ENCODE results near the gene ZBTB46.
"Not testable (repeated sequence)": the region's sequence is repeated elsewhere in the genome, so short reads cannot be mapped to it uniquely, and the experiment has no call there.

The ZBTB46 gene

DNA sequence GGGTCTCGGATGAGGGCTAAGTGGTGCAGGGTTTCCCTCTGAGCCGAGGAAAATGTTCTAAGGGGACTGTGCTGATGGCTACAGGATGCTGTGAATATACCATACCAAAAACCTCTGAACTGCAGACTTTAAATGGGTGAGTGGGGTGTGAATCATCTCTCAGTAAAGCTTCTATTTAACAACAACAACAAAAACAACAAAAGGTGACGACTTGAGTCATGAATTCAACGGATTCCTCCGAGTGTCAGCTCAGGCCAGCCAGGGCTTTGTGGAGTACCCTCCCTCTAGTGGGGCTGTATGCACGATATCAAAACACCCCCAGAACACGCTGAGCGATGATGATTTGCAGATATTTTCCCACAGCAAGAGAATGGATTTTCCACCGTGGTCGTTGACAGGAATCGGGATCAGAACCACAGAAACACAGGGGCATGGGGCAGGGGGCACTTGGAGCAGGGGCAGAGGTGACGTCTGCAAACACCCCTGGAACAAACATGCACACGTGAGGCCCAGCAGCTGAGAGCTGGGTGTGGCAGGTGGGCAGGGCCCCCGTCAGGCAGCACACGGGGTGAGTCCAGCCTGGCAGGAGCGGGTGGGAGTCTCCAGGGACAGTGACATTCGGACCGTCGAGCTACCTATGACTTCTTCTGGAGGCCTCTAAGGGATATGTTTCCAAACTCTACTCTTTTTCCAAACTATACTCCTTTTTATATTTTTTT, 52.9 kb downstream of the ZBTB46 start:
- no peaks in the 10 kb centered on the region for H3K9me3 ChIP-seq (ENCODE audit: control insufficient read depth in 1 of 2, low read length in 2 of 2)
- no peak overlapping the region for H3K4me3 ChIP-seq (ENCODE audit: low read depth in 1 of 2, low read length in 2 of 2)
- H3K27me3 ChIP-seq (ENCODE audit: low read depth, low read length), result no peaks in the 10 kb centered on the region
- H3K4me1 ChIP-seq (ENCODE audit: control insufficient read depth in 1 of 2, insufficient read depth in 2 of 2, low read length in 2 of 2), result peaks cover 0 to 10% of the 10 kb centered on the region in 2 donors
- no peak overlapping the region for H3K27ac ChIP-seq (ENCODE audit: low read length)
- H3K36me3 ChIP-seq (ENCODE audit: control insufficient read depth in 1 of 2, insufficient read depth in 2 of 2, low read length in 2 of 2), result no peaks in the 10 kb centered on the region

DNA sequence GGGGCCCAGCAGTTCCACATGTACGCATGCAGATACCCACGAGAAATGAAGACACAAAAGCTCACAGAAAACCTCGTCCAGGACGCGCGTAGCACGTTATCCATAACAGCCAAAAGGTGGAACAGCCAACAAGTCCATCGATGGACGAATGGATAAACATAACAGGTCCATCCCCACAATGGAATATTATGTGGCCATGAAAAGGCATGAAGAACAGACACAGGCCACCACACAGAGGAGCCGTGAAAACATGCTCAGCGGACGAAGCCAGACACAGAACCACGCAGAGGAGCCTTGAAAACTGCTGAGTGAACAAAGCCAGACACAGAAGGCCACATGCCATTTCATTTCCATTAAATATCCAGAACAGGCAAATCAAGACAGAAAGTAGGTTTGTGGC, 53.5 kb downstream of the ZBTB46 start:
- Histone ChIP-seq H3K4me3 (ENCODE audit: low read depth in 1 of 2, low read length in 2 of 2) (no peak overlapping the region), H3K4me1 (ENCODE audit: control insufficient read depth in 1 of 2, insufficient read depth in 2 of 2, low read length in 2 of 2) (peaks cover 0 to 9% of the 10 kb centered on the region in 2 donors), H3K27me3 (ENCODE audit: low read depth, low read length) (no peaks in the 10 kb centered on the region), H3K9me3 (ENCODE audit: control insufficient read depth in 1 of 2, low read length in 2 of 2) (no peaks in the 10 kb centered on the region), H3K36me3 (ENCODE audit: control insufficient read depth in 1 of 2, insufficient read depth in 2 of 2, low read length in 2 of 2) (no peaks in the 10 kb centered on the region), H3K27ac (ENCODE audit: low read length) (no peak overlapping the region)

DNA sequence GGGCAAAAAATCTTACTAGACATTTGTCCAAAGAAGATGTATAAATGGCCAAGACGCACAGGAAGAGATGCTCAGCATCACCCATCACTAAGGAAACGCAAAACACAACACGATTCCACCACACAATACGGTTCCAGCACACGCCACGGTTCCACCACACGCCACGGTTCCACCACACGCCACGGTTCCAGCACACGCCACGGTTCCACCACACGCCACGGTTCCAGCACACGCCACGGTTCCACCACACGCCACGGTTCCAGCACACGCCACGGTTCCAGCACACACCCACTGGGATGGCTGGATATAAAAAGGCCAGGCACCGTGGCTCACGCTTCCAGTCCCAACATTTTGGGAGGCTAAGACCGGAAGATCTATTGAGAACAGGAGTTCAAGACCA, 54.2 kb downstream of the ZBTB46 start:
- not testable (repeated sequence) for H3K4me3 ChIP-seq (ENCODE audit: low read depth in 1 of 2, low read length in 2 of 2); H3K36me3 ChIP-seq (ENCODE audit: control insufficient read depth in 1 of 2, insufficient read depth in 2 of 2, low read length in 2 of 2); H3K27ac ChIP-seq (ENCODE audit: low read length); H3K4me1 ChIP-seq (ENCODE audit: control insufficient read depth in 1 of 2, insufficient read depth in 2 of 2, low read length in 2 of 2); H3K9me3 ChIP-seq (ENCODE audit: control insufficient read depth in 1 of 2, low read length in 2 of 2); H3K27me3 ChIP-seq (ENCODE audit: low read depth, low read length)

DNA sequence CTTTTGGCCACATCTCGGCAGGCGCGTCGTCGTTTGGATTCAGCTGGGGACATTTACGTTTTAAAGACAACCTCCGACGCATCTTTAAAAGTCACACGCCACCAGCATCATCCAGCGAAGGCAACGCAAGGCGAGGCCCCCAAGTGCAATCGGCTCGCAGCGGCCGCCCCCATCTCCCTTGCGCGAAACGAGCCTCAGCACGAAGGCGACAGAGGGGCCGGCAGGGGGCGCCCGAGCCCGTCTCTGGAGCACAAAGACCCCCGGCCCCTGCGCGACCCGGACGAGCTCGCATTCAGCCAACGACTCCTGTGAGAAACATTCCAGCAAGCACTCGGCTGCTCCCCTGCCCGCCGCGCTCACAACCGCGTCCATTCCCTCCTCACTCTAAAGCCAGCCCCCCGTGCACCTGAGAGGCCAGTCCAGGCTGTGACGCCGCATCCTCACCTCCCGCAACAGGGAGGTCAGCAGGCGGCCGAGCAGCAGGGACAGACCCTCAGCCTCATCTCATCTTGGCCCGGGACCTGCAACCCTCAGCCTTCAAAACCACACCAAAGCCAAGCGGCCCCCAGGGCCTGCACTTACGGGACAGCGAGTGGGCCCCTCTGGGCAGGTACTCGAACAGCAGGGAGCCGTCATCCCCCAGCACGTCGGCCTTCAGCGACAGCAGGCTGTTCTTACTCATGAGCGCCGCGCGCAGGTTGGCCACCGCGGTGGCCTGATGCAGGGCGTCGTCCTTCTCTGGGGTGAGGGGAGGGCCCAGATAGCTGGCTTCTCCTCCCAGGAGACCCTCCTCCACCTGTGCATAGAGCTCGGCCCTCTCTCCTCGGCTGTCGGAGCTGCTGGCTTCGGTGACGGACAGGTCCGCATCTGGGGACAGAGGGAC, 55.7 kb downstream of the ZBTB46 start:
- Histone ChIP-seq H3K9me3 (ENCODE audit: control insufficient read depth in 1 of 2, low read length in 2 of 2) (no peaks in the 10 kb centered on the region), H3K36me3 (ENCODE audit: control insufficient read depth in 1 of 2, insufficient read depth in 2 of 2, low read length in 2 of 2) (no peaks in the 10 kb centered on the region), H3K27me3 (ENCODE audit: low read depth, low read length) (no peaks in the 10 kb centered on the region), H3K4me1 (ENCODE audit: control insufficient read depth in 1 of 2, insufficient read depth in 2 of 2, low read length in 2 of 2) (peaks cover 0 to 8% of the 10 kb centered on the region in 2 donors), H3K4me3 (ENCODE audit: low read depth in 1 of 2, low read length in 2 of 2) (peak overlapping the region in 1 of 2 donors; percentile 21), H3K27ac (ENCODE audit: low read length) (no peak overlapping the region)

DNA sequence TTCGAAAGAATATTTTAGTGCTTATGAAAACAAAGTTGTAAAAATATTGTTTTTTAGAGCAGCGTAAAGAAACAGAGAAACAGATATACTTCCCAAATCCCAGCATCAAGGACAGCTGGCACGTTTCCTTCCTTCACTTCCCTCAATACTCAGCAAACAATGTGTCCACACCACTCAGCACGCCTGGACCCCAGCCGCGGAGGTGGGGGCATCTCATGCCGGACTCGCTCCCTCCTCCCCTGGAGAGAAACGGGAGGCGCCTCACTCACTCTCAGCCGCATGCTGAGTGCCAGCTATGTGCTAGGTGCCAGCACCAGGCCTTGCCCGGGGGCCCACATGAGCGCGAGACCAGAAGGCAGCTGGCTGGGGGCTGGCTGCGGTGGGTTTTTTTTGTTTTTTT, 56.8 kb downstream of the ZBTB46 start:
- Histone ChIP-seq H3K9me3 (ENCODE audit: control insufficient read depth in 1 of 2, low read length in 2 of 2) (no peaks in the 10 kb centered on the region), H3K27ac (ENCODE audit: low read length) (no peak overlapping the region), H3K4me1 (ENCODE audit: control insufficient read depth in 1 of 2, insufficient read depth in 2 of 2, low read length in 2 of 2) (peaks cover 0 to 8% of the 10 kb centered on the region in 2 donors), H3K36me3 (ENCODE audit: control insufficient read depth in 1 of 2, insufficient read depth in 2 of 2, low read length in 2 of 2) (peaks cover 0 to 2% of the 10 kb centered on the region in 2 donors), H3K27me3 (ENCODE audit: low read depth, low read length) (no peaks in the 10 kb centered on the region), H3K4me3 (ENCODE audit: low read depth in 1 of 2, low read length in 2 of 2) (no peak overlapping the region)

DNA sequence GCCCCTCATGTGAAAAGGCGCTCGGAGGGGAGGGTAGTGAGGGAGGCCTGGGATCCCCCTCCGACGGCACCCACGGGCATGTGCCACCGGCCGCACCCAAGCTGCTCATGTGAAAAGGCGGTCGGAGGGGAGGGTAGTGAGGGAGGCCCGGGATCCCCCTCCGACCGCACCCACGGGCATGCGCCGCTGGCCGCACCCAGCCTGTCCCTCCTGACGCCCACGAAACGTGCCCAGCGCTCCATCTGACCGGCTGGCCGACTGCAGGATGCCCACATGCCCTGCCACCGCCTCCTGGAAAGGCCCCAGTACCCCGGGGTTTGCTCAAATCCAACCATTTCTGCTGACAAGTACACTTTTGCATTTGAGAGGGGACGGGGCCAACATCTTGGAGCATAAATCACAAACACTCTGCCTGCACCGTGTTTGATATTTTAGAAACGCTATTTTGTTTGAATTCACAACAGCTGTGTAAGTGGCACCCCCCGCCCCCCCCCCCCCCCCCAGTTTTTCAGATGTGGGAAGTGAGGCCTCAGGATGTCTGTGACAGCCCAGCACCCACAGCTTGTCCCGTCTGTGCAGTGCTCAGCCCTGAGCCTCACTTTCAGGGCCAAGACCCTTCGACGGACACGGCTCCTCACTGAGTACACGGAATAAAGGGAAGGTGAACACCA, 57.4 kb downstream of the ZBTB46 start:
- H3K9me3 ChIP-seq (ENCODE audit: control insufficient read depth in 1 of 2, low read length in 2 of 2), result no peaks in the 10 kb centered on the region
- H3K27me3 ChIP-seq (ENCODE audit: low read depth, low read length), result no peaks in the 10 kb centered on the region
- no peak overlapping the region for H3K4me3 ChIP-seq (ENCODE audit: low read depth in 1 of 2, low read length in 2 of 2)
- peaks cover 0 to 8% of the 10 kb centered on the region in 2 donors for H3K36me3 ChIP-seq (ENCODE audit: control insufficient read depth in 1 of 2, insufficient read depth in 2 of 2, low read length in 2 of 2)
- H3K4me1 ChIP-seq (ENCODE audit: control insufficient read depth in 1 of 2, insufficient read depth in 2 of 2, low read length in 2 of 2), result peaks cover 0 to 8% of the 10 kb centered on the region in 2 donors
- no peak overlapping the region for H3K27ac ChIP-seq (ENCODE audit: low read length)

DNA sequence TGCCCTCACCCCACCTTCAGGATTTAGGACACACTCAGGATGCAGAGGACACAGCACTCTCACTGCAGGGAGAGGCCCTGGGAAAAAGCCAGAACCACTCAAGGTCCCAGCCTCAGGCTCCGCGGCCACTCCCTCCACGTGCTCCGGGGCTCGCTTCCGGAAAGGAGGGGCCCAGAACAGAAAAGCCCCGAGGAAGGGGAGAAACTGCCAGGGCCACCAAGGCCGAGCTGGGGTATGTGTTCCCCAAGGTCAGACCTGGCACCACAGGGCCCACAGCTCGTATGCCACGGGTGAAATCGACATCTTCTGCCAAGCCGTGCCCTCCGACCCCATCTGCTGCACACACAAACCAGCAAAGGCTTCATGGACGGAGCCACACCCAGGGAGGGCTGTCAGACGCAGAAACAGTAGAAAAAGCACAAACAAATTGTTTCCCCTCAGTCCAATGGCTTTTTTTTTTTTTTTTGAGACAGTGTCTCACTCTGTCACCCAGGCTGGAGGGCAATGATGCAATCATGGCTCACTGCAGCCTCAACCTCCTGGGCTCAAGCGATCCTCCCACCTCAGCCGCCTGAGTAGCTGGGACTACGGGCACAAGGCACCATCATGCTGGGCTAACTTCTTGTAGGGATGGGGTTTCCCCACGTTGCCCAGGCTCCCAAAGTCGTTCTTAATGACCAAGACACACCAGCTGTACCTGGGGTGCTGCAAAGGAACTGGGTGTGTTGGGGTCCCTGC, 58.1 kb downstream of the ZBTB46 start:
- Histone ChIP-seq H3K27ac (ENCODE audit: low read length) (no peak overlapping the region), H3K9me3 (ENCODE audit: control insufficient read depth in 1 of 2, low read length in 2 of 2) (no peaks in the 10 kb centered on the region), H3K27me3 (ENCODE audit: low read depth, low read length) (no peaks in the 10 kb centered on the region), H3K36me3 (ENCODE audit: control insufficient read depth in 1 of 2, insufficient read depth in 2 of 2, low read length in 2 of 2) (peaks cover 0 to 8% of the 10 kb centered on the region in 2 donors), H3K4me3 (ENCODE audit: low read depth in 1 of 2, low read length in 2 of 2) (no peak overlapping the region), H3K4me1 (ENCODE audit: control insufficient read depth in 1 of 2, insufficient read depth in 2 of 2, low read length in 2 of 2) (peaks cover 0 to 8% of the 10 kb centered on the region in 2 donors)

DNA sequence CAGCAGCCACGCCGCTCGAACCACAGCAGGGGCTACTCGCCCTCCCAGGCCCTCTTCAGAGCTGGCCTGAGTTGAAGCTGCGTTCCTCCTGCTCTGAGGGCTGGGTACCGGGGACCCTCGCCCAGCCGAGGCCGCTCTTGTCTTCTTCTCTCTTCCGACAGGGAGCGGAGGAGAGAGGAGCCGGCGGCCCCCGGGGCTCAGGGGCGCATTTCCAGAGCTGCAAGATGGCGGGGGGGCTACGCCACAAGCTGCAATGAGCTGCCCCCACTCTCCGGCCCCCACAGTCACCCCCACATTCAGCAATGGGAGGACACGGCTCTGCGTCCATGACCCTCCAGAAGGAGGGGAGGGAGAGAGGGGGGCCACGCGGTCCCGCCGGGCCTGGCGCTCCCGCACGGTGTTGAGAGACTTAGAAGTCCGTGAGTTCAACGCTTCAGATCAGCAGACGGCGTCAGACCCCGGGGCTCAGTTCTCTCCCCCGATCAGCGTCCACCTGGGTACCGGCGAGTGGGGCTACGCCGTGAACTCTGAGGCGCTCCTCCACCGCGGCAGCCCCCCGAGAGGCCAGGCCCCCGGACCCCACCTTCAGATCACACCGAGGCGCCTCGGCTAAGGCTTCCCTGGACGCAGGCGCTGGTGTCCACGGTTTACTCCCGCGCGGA, 59.9 kb downstream of the ZBTB46 start:
- no peak overlapping the region for H3K27ac ChIP-seq (ENCODE audit: low read length)
- peaks cover 0 to 8% of the 10 kb centered on the region in 2 donors for H3K4me1 ChIP-seq (ENCODE audit: control insufficient read depth in 1 of 2, insufficient read depth in 2 of 2, low read length in 2 of 2)
- H3K4me3 ChIP-seq (ENCODE audit: low read depth in 1 of 2, low read length in 2 of 2), result no peak overlapping the region
- peaks cover 0 to 8% of the 10 kb centered on the region in 2 donors for H3K36me3 ChIP-seq (ENCODE audit: control insufficient read depth in 1 of 2, insufficient read depth in 2 of 2, low read length in 2 of 2)
- H3K9me3 ChIP-seq (ENCODE audit: control insufficient read depth in 1 of 2, low read length in 2 of 2), result no peaks in the 10 kb centered on the region
- no peaks in the 10 kb centered on the region for H3K27me3 ChIP-seq (ENCODE audit: low read depth, low read length)

DNA sequence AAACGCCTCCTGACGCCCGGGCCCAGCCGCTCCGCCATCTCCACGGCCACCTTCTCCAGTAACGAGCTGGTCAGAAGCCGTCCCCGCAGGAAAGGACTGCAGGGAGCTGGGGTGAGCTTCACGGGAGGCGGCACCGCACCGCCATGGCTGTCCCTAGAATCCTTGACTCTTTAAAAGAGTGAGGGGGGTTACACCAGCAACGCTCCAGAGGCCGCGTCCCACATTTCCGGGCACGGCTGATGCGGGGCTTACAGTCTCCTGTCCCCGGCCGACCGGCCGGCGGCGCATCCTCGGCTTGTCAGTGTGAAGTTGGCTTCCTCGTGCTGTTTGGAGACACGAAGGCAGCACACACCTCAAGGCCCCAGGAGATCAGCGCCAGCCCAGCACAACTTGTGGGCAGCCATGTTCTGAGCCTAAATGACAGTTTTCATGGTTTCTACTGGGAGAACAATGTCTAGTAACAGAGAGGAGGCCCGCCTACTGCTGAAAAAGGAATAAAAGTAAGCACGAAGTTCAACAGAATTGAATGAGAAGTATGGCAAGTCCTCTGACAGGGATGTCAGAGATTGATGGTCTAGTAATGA, 61.1 kb downstream of the ZBTB46 start:
- no peak overlapping the region for H3K4me3 ChIP-seq (ENCODE audit: low read depth in 1 of 2, low read length in 2 of 2)
- peaks cover 0 to 8% of the 10 kb centered on the region in 2 donors for H3K36me3 ChIP-seq (ENCODE audit: control insufficient read depth in 1 of 2, insufficient read depth in 2 of 2, low read length in 2 of 2)
- no peaks in the 10 kb centered on the region for H3K27me3 ChIP-seq (ENCODE audit: low read depth, low read length)
- no peak overlapping the region for H3K27ac ChIP-seq (ENCODE audit: low read length)
- no peaks in the 10 kb centered on the region for H3K9me3 ChIP-seq (ENCODE audit: control insufficient read depth in 1 of 2, low read length in 2 of 2)
- peaks cover 0 to under 1% of the 10 kb centered on the region in 2 donors for H3K4me1 ChIP-seq (ENCODE audit: control insufficient read depth in 1 of 2, insufficient read depth in 2 of 2, low read length in 2 of 2)

All from muscle layer of duodenum (tissue), 2 donors.